TTC549 (cell line): ENCODE results near the gene PPY.
"Not testable (repeated sequence)": the region's sequence is repeated elsewhere in the genome, so short reads cannot be mapped to it uniquely, and the experiment has no call there.

ENCODE experiments used
- FAIRE-seq: peaks from 2 replicates; lab custom pipeline; 2012; peaks lifted over from hg19 to GRCh38; lab: Jason Lieb, UNC

The PPY gene

DNA sequence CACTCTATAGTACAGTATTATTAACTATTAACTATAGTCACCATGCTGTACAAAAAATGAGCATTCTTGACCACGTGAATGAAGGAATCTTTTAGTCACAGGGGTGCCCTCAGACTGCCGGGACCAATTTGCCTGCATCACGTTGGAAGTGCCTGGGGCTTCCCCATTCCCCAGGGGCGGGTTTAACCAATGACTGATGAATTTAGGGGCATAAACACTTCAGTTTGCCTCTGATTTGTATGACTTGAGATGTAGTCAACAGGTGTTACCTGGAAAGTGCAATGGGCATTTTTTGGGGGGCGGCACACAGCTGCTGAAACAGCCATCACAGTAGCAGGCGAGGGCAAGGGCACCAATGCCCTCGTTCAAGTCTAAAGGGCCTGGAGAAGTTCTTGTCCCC, 20.2 kb upstream of the PPY start:
- FAIRE-seq: no peak

DNA sequence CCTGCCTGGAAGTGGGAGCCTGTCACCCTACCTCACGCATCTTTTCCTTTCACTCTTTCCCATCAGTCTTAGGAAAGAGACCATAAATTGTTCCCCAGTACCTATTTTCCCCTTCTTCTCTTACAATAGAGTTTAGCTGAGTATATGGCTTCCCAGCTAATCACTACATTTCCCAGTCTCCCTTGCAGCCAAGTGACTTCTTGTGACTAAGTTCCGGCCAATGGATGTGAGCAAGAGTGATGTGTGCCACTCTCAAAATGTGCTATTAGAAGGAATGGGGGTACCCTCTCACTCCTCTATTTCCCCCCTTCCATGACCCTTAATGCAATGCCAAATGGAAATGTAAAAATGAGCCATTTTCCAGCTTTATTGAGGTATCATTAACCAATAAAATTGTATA, 19.7 kb upstream of the PPY start:
- FAIRE-seq: no peak

DNA sequence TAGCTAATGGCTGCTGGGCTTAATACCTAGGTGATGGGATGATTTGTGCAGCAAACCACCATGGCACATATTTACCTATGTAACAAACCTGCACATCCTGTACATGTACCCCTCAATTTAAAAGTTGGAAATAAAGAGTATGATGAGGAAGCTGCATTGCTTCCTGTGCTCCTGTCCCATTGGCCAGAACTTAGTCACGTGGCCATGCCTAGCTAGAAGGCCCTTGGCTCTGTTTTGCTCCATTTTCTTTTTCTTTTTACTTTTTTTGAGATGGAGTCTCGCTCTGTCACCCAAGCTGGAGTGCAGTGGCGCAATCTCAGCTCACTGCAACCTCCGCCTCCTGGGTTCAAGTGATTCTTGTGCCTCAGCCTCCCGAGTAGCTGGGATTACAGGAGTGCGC, 19.0 kb upstream of the PPY start:
- FAIRE-seq: not testable (repeated sequence)

DNA sequence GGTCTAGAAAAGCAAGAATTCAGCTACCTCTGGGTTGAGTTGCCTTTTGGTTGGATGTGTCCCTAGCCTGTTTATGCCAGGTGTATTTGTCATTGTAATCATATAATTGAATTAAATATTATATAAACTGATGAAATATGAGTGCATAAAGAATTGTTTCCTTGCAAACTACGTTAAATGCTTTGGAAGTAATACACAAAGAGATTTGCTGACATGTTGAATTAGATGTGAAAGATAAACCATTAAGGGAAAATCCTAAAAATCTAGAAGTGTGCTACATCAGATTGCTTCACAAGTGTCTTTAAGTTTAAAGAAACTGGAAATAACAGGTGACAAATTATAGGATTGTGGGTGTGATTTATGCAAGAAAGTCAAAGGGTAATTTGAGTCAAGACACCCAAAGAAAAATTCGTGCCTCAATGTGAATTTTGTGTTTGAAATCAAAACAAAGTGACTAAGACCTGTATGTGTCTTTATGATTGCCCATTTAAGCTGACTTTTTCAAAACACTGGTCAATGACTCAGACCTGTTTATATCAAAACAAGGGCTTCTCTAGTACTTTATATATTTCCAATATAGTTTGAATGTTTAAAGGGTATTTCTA, 16.6 kb upstream of the PPY start:
- no peak for FAIRE-seq

DNA sequence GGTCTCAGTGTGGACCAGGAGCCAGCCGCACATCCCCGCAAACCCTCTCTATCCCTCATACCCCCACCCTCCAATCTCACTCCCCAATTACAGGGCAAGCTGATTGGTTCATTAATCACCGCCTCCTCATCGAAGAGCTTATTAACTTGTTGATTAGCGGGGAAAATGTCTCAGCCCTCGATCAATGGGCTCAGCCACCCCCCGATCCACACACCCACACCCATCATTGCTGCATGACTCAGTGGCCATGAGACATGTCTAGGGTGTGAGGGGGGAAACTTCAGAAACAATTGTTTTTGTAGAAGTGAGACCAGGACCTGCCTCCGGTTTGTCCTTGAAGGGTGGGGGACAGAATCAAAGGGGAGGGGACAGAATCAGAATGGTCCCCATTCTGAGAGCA, 13.9 kb upstream of the PPY start:
- FAIRE-seq: no peak

DNA sequence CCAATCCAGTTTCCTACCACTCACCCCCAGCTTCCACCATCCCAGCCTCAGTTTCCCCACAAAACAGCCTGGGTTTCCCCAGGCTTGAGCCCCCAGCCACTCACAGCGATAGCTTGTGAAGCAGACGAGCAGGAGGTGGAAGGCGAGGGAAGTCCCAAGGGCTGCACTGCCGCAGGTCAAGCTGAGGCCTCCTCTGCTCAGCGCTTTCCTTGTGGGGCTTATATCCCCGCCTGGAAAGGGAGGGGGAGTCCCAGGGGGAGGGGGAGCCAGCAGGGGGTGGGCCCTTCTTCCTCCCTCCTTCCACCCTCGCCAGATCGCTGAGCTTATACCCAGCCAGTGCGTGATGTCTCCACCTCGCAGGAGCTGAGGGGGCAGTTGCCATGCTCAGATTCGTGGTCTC, 11.5 kb upstream of the PPY start, which contains the start of gene PYY:
PYY (minus strand) TSS at position 195 of the 400 bp plus-strand sequence. CDS start 457 bp downstream, outside the sequence.
- FAIRE-seq: no peak

DNA sequence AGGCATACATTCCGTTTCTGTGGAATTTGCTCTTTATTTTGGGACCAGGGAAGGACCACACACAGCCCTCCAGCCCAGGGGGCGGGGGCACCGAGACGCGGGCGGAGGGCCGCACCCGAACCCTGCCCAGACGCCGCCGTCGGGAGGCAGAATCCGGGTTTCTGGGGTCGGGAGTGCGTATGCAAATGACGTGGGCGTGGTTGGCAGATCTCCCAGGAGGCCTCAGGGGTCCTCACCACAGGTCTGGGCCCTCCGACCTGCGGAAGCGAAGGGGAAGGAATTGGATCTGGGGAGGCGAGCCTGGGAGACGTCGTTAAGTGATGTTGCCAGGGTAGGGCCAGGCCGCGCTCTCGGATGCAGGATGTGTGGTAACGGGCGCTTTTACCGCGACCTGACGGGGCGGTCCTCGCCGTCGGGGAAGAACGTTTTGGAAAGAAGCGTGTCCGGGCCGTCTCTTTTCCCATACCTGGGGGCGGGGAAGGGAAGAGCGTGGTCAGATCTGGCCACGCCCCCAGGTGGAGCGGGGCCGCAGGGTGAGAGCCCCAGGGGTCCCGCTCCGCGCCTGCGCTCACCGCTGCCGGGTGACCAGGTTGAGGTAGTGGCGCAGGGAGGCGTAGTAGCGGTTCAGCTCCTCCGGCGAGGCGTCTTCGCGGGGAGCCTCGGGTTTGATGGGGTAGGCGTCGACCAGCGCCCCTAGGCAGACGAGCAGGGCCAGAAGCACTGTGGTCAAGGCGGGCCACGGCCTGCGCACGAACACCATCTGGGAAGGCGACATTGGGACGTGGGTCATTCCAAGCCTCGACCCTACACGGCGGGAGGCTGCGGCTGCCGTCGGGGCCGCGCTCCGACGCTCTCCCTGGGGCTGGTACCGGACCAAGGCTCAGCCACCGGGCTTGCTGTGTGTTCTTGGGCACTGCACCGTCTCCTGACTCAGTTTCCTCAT, 10.7 kb upstream of the PPY start:
- no peak for FAIRE-seq

DNA sequence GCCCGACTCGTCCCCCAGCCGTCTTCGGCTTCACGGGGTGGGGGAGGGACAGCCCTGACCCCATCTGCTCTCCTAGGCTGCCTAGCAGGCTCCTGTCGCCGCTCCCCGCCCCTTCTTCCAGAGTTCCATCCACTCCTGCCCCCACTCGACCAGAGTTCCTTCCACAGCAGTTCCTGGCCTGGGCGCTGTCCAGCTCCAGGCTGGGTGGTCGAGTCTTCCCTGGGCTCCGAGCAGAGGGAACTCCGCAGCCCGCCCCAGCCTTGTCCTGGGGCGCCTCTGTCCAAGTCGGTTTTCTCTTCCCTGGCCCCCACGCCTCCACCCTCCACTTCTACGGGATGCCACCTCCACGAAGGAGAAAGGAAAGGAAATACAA, 10.1 kb upstream of the PPY start:
- FAIRE-seq: no peak

DNA sequence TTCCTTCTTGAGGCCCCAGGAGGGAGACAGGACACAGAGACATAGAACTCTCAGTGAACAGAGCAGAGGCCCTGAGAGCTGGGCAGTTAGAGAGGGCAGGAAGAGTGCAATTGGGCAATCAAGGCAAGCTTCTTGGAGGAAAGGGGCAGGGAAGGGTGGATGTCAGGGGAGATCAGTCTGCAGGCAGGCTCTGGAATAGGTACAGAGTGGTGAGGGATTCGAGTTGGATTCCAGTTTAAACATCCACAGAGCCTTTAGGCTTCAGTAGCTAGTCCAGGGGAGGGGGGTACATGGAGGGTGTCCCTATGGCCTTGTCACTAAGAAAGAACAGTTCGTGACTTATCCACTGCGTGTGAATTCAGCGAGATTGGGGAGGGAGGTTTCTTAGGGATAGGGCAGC, 9.5 kb upstream of the PPY start:
- FAIRE-seq: no peak

DNA sequence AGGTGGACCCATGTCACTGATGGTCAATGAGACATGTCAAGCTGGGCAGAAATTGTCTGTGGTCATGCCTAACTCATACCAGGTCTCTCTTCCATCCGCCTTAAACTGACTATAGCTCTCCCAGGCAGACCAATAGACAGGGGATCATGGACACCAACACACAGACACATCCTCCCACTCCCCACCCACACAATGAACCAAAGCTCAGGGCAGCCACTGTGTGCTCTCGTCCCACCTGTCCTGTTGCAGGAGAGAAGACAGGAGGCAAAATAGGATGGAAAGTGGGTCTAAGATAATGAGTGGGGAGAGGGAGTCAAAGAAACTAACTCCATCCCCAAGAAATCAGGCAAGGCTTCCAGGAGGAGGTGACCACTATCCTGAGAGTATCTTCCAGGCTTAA, 8.3 kb upstream of the PPY start:
- no peak for FAIRE-seq

DNA sequence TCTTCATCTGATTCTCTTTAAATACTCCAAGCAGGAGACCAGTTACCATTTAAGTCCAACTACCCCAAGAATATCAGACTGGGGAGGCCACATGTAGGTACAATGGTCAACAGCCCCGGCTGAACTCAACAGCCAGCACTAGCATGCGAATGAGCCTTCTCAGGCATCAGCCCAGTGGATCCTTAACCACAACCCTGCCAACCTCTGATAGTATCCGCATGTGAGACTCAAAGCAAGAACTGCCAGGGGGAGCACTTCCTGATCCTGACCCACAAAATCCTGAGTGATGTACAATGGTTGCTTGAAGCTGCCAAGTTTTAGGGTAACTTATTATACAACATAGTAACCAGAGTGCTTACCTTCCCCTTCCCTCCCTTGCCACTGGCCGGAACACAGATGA, 7.5 kb upstream of the PPY start:
- FAIRE-seq: no peak

DNA sequence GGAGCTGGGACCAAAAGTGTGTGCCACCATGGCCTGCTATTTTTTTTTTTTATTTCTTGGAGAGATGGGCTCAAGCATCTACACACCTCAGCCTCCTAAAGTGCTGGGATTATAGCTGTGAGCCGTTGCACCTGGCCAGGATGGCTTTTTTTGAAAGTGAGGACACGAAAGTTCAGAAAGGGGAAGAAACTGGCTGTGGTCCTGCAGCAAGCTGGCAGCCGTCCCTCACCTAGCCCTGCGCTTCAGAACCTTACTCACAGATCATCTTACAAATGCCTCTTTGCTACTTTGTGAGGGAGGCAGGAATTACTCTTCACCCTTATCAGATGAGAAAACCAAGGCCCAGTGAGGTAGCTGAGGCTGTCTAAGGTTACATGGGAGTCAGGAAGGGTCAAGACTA, 4.5 kb upstream of the PPY start:
- no peak for FAIRE-seq

DNA sequence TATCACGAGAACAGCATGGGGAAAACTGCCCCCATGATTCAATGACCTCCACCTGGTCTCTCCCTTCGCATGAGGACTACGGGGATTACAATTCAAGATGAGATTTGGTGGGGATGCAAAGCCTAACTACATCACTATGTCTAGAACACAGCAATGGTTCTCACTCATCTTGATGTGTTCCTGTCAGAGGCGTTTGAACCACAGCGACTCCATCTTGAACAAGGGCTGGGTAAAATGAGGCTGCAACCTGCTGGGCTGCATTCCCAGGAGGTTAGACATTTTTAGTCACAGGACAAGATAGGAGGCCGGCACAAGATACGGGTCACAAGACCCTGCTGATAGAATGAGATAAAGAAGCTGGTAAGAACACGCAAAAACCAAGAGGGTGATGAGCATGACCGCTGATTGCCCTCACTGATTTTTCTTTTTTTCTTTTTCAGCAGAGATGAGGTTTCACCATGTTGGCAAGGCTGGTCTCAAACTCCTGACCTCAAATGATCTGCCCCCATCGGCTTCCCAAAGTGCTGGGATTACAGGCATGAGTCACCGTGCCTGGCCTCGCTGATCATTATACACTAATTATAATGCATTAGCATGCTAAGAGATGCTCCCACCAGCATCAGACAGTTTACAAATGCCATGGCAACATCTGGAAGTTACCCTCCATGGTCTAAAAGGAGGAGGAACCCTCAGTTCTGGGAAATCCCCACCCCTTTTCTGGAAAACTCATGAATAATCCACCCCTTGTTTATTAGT, 3.0 kb upstream of the PPY start:
- no peak for FAIRE-seq

DNA sequence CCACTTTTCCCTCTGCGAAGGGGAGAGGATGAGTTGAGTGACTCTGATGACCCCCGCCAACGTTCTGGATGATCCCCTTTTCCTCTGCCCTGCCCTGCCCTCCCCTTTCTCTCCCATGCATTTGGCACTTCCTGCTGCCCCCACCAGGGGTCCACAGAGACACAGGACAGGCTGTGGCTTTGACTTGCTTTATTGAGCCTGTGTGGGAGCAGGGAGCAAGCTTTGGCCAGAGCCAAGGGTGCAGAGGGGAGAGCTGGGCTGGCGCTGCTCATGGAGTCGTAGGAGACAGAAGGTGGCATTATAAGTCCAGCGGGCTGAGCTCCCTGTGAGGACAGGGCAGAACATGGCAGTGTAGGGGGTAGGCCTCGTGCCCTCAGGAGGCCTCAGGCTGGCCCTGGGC, 1.6 kb downstream of the PPY start:
- no peak for FAIRE-seq

DNA sequence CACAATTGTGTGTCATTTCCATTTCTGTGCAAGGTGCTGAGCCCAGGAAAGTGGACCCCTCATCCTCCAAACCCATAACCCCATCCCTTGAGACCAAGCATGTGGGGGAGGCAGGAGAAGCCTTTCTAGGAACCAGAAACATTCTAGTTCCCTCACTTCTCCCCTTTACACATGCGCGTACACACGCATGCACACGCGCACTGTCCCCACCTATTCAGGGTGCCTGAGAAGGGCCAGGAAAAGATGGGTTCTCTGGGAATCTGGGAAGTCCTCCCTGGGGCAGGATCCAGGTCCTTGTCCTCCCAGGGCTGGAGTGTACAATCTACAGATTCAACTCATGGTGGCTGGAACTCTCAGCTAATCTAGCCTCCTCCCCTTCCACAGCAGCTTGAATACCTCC, 2.4 kb downstream of the PPY start:
- FAIRE-seq: no peak

DNA sequence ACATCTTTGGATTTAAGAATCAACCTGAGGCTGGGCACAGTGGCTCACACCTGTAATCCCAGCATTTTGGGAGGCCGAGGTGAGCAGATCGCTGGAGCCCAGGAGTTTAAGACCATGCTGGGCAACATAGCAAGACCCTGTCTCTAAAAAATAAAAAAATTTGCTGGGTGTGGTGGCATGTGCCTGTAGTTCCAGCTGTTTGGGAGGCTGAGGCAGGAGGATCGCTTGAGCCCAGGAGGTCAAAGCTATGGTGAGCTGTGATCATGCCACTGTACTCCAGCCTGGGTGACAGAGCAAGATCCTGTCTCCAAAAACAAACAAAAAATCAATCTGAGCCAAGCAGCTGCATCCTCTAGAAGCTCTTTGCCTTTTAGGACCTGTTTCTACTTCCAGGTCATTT, 2.8 kb downstream of the PPY start:
- FAIRE-seq: not testable (repeated sequence)

DNA sequence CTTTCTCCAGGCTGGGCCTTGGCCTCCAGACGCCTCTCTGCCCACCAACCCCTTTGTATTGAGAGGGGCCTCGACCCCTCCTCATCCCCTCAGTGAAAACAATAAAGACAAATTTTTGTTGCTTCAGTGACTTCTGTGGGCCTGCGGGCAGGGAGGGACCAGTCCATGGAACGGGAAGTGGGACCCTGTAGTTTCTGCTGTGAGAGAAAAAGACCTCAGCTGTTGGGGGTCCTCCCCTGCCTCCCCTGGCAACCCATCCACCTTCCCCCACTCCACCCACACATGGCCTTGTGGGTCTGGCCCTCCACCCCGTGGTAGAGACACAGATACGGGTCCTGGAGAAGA, 3.5 kb downstream of the PPY start:
- no peak for FAIRE-seq

DNA sequence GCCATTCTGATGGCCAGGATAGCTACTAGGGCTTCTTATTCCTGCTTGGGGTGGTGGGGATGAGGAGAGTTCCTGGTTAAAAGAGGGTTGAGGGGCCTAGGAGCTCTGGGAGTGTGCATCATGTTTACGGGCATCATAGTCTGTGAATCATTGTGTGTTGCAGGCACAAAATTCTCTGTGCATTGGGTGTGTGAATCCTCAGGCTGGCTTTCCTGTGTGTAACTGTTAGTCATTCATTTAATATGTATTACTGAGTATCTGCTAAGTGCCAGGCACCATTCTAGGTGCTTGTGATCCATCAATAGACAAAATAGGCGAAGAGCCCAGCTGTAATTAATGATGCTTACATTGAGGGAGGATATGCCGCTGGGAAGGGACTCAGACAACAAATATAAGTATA, 5.8 kb downstream of the PPY start:
- no peak for FAIRE-seq

DNA sequence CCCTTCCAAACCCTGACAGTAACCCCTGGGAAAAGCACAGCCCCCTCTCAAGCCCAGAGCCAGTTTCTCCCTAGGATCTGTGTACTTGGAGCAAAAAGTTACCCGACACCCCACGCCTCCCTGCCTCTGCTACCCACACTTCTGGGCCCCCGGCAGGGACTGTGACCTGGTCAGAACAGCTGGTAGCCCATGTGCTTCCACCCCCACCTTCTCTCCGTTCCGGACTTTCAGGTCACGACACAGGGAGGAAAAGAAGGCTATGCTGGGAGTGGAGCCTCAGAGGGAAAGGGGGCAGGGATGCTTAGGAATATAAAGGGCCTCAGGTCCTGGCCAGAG, 6.4 kb downstream of the PPY start:
- no peak for FAIRE-seq

DNA sequence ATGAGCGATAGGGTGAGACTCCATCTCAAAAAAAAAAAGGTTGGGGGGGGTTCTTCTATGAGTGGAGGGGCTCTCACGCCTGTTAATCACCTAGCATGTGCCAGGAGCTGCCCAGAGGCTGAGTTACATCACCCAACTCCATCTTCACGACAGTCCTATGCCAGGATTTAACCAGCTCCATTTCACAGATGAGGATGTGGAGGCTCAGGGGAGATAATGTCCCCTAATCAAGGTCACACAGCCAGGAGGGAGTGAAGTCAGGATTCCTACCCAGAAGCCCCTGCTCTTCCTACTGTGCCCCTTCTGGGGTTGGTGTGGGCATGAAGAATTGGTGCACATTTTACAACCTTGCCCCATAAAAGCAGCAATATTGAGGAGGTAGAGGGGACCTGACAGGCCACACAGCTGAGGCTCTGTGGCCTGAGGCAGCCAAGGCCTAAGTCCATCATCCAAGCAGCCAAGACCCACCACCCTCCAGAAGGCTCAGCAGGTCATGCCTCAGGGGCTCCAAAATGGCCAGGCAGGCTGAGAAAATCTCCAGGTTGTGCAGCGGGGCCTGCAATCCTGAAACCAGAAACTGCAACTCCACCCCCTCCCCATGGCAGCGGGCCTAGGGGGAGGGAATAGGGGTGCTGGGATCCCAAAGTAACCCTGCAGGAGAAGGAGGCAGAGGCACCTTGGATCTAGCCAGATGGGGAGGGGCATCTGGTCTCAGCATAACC, 6.9 kb downstream of the PPY start:
- no peak for FAIRE-seq

DNA sequence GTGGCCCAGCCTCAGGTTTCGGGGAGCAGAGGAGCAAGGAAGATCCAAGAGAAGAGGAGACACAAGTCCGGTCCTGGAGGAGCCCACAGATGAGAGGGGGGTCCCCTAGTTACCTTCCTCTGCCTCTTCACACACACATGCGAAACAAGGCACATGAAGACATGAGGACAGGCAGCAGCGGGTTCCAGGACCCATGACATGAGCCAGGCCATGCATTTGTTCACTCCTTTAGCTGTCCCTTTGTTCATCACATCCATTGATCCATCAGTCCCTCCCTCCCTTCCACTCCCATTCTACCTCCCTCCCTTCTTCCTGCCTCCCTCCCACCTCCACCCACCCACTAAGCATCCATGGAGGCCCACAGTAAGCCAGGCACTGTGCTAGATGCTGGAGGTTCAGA, 9.4 kb downstream of the PPY start:
- FAIRE-seq: no peak

DNA sequence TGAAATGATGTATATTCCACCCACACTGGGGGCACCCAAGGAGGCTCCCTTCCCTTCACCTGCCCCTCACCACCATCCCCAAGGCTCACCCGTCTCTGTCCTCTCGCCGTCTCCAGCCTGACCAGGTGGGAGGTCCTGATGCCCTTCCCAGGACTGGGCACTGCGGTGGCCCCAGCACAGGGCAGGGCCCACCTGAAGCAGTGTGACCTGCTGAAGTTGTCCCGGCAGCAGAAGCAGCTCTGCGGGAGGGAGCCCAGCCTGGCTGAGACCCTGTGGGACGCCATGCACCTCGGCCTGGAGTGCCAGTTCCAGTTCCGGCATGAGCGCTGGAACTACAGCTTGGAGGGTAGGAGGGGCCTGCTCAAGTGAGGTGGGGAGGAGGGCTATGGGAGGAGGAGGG, 9.9 kb downstream of the PPY start:
- no peak for FAIRE-seq

DNA sequence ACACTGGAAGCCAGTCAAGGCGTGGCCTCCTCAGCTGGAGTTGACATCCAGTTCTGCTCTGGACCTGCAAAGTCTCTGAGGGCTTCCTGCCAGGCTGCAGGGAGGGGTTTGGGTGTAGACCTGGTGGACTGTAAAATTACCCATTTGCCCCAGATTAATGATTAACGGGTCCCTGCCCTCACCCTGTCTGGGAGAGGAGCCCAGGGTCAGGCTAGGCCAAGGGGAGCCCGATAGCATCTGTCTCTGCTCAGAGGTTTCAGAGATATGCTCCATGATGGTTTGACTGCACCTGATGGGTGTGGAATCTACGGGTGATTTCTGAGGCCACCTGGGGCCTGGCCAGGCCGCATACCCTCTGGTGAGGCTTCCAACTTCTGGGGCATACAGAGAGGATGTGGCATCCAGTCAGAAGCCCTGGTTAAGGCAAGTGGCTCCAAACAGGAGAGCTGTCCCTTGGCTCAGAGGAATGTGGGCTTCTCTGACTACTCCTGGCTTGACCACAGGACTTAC, 11.2 kb downstream of the PPY start:
- FAIRE-seq: no peak
